ENCODE data around the gene CALD1.

GRCh38 chr7:134820295-134820694 is 40.9 kb downstream of the CALD1 start:
- no peak for TF ChIP-seq CTCF (IDR thresholded peaks at IDR 0.05; ENCODE audit: insufficient read depth, low read length, poor library complexity, severe bottlenecking)
- TF ChIP-seq EZH2phosphoT487 (conservative IDR thresholded peaks at IDR 0.05; ENCODE audit: low read length), result no peak

All from SU-DHL-6 (cell line).